Hepatocyte (in vitro differentiated cells): ENCODE results near the gene GABRB2.

Source experiments
- CTCF ChIP-seq: fragments of 200-600 bp; sonication (generic); IDR thresholded peaks from 2 replicates; pipeline ENCODE4 v1.5.1; 2016; ENCODE audit warnings: antibody characterized with exemption, mild to moderate bottlenecking; ENCODE audit not compliant: poor library complexity
- EZH2 ChIP-seq: fragments of 200-600 bp; sonication (generic); IDR thresholded peaks from 2 replicates; pipeline ENCODE4 v1.6.1; 2016; ENCODE audit warnings: antibody characterized with exemption, mild to moderate bottlenecking, borderline replicate concordance
- EZH2phosphoT487 ChIP-seq: fragments of 200-600 bp; sonication (generic); IDR thresholded peaks from one replicate; pipeline ENCODE4 v1.6.1; 2018; ENCODE audit warnings: antibody characterized with exemption, mild to moderate bottlenecking, low read depth, moderate library complexity; ENCODE audit not compliant: unreplicated experiment, severe bottlenecking

DNA sequence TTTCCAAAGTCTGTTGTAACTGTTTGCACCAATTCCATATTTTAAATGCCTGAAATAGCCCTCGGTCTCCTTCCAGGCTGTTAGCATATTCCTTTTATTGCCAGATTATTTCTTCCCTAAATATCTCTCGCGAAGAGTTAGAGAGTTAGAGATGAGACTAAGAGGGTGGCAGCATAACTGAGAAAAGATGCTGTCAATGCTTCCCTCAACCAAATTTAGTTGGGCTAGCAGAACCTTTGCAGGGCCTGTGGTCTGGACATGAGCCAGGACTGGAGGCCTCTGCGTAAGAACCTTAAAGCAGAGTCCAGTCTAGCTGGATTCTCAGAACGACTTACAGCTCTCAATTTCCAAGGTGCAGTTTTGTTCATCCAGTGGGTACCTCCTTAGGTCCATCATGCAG, 135.9 kb downstream of the GABRB2 start:
- no peak for TF ChIP-seq CTCF
- no peak for TF ChIP-seq EZH2
- TF ChIP-seq EZH2phosphoT487: no peak
